AG08396 (cell line): ENCODE data around the gene TMED7.

ENCODE experiments used
- DNase-seq: peaks from one replicate; pipeline ENCODE4 v3.0.0; 2012; ENCODE audit warnings: low spot score, mixed read lengths

The TMED7 gene

DNA sequence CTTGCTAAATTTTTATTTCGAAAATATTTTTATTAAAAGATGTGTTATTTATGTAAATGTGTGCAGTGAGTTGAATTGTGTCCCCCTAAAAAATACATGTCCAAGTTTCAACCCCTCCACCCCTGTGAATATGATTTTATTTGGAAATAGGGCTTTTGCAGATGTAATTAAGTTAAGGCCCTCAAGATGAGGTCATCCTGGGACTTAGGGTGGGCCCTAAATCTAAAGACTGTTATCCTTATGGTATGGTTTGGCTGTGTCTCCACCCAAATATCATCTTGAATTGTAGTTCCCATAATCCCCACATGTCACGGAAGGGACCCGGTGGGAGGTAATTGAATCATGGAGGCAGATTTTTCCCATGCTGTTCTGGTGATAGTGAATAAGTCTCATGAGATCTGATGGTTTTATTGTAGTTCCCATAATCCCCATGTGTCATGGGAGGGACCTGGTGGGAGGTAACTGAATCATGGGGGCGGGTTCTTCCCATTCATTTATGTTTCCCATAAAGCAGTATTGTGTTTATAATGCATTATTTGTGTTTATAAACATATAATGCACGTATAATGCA is 1.5 kb upstream of the TMED7 start:
- DNase-seq, result no peak

DNA sequence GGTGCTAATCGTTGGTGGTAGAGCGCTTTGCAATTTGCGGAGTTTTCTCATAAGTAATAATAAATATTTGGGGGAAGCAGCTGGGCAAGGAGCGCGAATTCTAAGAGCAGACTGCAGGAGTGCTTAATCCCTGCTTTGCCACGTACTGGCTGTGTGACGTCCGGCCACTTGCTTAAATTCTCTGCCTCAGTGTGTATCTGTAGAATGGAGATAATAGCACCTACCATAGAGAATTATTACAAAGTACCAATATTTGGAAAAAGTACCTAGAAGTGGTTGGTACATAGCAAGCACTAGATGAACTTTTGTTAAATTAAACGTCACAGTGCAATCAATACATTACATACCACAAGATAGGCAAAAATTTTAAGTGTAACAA is 598 bp upstream of the TMED7 start:
- DNase-seq, result peak; percentile 34

DNA sequence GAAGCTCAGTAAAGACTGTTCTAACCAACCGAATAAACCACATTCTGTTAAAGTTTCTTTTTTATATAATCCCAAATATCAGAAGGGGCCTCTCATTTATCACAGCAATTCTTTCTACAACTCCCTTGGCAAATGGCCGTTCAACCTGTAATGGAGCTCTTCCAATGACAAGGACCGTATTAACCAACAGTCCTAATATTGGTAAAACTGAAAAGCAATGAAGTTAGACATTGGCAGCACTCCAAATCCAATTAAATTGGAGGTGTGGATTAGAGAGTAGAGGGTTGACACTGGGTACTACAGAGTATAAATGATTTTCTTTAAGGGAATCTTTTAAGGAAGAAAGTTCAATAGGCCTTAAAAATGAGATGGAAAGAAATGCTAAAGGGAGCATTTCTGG is 842 bp downstream of the TMED7 start:
- DNase-seq, result no peak

DNA sequence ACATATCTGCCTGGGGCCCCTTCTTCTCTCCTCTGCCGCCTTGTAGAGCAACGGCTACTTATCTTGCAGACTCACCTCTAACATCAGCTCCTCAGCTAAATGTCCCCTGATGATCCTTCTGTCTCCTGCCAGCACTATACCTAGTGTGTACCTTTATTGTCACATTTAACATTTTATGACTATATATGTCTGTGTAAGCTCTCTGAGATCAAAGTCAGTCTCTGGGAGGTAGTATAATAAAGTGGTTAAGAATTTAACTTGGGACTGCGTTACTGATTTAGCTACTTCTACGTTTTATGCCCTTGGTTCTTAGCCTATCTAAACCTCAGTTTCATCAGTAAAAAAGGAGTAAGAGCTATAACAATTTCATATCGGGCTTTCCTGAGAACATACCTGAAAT is 2.2 kb downstream of the TMED7 start:
- no peak for DNase-seq

GRCh38 chr5:115621365-115621900 is 4.4 kb downstream of the TMED7 start:
- no peak for DNase-seq

DNA sequence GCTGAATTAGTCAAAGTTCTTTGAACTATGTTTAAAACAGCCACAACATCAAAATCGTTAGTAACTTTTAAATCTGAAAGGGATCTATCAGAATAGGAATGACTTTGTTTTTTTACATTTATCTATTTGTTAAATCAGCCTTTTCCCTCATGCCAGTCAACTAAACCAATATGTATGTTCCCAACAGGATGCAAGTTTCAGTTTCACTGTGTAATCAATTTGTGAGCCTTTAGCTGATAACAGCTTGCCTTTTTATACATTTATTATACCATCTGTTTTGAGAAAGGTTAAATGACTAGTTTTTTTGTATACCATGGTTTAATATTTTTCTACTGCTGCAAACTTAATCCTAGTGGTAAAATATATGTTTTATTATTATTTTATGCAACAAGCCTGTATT is 8.9 kb downstream of the TMED7 start:
- DNase-seq, result no peak

GRCh38 chr5:115616472-115616871 is 9.4 kb downstream of the TMED7 start:
- DNase-seq, result no peak

DNA sequence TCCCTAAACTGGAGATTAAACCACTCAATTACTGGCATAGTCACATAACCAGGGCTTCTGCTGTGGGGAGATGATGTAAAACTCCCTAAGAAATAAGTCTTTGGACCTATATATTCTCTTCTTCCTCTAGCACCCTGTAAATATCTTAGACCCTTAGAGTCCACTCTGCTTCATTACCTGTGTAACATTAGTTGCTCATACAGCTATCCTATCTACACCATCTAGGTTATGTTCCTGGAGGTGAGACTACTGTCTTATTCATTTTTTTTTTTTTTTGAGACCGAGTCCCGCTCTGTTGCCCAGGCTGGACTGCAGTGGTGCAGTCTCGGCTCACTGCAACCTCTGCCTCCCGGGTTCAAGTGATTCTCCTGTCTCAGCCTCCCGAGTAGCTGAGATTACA is 14.0 kb downstream of the TMED7 start:
- no peak for DNase-seq

GRCh38 chr5:115607935-115608334 is 17.9 kb downstream of the TMED7 start:
- DNase-seq, result no peak

DNA sequence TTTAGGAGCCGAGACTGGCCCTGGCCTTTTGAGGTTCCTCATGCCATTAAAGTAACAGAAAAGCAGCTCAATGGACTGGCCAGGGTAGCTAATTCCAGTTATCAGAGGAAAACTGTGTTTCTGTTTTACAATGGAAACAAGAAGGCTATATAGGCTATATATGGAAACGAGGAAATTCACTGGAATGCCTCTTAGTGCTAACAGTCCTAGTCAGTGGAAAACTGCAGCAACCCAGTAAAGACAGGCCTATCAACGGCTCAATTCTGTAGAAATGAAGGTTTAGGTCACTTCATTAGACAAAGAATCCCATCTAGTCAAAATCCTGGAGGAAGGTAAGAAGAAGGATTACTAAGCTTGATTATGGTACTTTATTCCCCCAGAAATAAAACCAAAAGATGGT is 20.4 kb downstream of the TMED7 start:
- no peak for DNase-seq

- DNase-seq, result no peak
These were observed 23.2 kb downstream of the TMED7 start for GRCh38 chr5:115602591-115603125.

GRCh38 chr5:115601701-115602590 is 23.9 kb downstream of the TMED7 start, which contains the start of gene TICAM2:
TICAM2 (minus strand) TSS chr5:115602479; CDS start chr5:115581256, 21,223 bp downstream.
- peak; percentile 82 for DNase-seq

DNA sequence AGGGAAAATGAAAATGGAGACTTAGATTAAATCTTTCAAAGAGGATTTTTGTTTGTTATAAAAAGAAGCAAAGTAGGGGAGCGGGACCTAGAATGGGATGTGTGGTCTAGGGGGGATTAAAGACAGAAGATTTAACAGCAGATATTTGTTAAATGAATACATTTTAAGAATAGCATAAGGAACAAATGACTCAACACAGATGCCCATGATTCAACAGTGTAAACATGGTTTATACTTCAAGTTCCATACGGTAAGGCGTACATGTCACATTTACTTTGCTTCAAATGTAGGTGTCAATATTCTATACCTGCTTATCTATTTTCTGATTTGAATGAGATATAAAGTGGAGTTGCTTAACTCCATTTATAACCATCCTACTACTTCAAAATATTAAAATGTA is 25.1 kb downstream of the TMED7 start:
- DNase-seq, result no peak

- no peak for DNase-seq
These were observed 25.9 kb downstream of the TMED7 start for GRCh38 chr5:115599924-115600323.

- DNase-seq, result peak; percentile 37
These were observed 26.3 kb downstream of the TMED7 start for GRCh38 chr5:115599502-115599901.

- no peak for DNase-seq
These were observed 31.4 kb downstream of the TMED7 start for GRCh38 chr5:115594128-115595047.

DNA sequence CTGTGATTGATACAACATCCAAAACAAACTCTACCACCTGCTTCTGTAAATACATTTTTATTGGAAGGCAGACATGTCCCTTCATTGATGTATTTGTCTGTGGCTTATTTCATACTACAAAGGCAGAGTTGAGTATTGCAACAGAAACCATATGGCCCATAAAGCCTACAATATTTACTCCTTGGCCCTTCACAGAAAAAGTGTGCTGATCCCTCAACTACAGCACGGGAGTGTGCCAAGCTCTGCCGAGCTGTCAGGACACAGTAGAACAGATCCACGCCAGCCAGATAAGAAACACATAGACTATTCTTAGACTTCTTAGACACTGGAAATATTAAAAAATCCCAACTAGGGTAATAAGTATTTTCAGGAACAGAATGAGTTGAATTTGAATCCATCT is 36.8 kb downstream of the TMED7 start:
- no peak for DNase-seq

- no peak for DNase-seq
These were observed 37.2 kb downstream of the TMED7 start for GRCh38 chr5:115588640-115589039.

- no peak for DNase-seq
These were observed 39.2 kb downstream of the TMED7 start for GRCh38 chr5:115586525-115587146.

DNA sequence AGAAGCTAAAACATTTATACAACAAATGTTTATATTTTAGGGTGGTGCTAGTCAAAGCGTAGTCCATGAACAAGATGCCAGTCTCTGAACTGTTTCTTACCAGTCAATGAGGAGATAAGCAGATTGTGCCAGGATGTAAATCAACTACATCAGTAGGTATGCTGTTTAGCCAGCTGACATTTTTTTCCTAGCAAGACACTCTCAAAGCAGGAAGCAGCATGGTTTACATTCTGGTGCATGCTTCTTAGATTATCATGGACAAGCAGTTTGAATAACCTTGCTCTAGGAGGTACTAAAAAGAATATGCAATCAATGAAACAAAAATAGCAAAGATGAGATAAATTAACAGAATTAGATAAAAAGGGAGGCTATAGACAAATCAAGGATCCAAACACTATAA is 40.6 kb downstream of the TMED7 start:
- DNase-seq, result no peak

GRCh38 chr5:115584501-115584900 is 41.3 kb downstream of the TMED7 start:
- DNase-seq, result no peak

- peak; percentile 73 for DNase-seq
These were observed 42.4 kb downstream of the TMED7 start for GRCh38 chr5:115583474-115583873.
